Raji (cell line): ENCODE data around the gene XYLT1.

Experiments used
- POLR2A ChIP-seq: IDR thresholded peaks from 2 replicates; pipeline ENCODE4 v1.6.1; 2011; ENCODE audit warnings: low read depth, low read length, control low read depth; ENCODE audit not compliant: insufficient read depth

Gene XYLT1

GRCh38 chr16:17058471-17058870, 412.3 kb downstream of the XYLT1 start:
- no peak for TF ChIP-seq POLR2A

GRCh38 chr16:17056666-17057065, 414.1 kb downstream of the XYLT1 start:
- TF ChIP-seq POLR2A, result no peak

- no peak for TF ChIP-seq POLR2A
Observed at GRCh38 chr16:17053536-17054160, 417.1 kb downstream of the XYLT1 start.
